HG02571 (cell line): Measurements from ENCODE around the gene CLDN1.

Source experiments
- ATAC-seq: cut with Tn5 transposase; IDR thresholded peaks from one replicate; pipeline ENCODE4 v1.9.1; 2021; ENCODE audit warnings: mild to moderate bottlenecking, moderate library complexity; ENCODE audit not compliant: unreplicated experiment

CLDN1 gene

GRCh38 chr3:190333961-190334360 is 11.7 kb upstream of the CLDN1 start:
- no peak for ATAC-seq

DNA sequence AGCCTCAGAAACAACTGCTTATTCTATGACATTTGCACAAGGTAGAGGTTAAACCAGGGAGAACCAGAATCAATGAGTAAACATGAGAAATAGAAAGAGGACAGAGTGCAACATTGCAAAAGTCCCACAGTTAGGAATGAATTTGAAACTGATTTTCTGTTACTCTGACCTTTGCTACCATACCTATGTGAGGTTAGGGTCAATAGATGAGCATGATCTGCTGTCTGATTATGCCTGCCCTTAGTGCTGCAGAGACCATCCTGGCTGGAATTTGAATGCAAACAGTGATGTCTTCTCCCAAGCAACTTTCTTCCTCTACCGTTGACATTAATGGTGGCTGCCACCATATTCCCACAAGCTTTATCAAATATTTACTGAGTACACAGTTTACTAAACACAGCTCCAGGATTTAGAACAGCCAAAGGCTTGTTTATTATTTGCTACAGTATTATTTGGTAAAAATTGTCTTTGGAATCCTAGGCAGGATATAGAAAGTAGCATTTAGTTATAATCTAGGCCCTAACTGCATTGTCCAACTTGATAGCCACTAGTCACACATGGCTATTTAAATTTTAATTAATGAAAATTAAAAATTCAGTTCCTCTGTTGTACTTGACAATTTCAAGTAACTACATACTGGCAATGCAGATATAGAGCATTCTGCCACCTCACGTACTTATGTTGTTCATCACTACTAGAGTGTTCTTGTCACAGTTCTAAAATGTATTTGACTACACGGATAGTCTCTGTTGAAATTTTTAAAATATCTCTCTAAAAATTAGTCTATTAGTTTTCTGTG is 8.9 kb upstream of the CLDN1 start:
- no peak for ATAC-seq

- ATAC-seq = no peak
Observed at GRCh38 chr3:190326930-190327329, 4.7 kb upstream of the CLDN1 start.

DNA sequence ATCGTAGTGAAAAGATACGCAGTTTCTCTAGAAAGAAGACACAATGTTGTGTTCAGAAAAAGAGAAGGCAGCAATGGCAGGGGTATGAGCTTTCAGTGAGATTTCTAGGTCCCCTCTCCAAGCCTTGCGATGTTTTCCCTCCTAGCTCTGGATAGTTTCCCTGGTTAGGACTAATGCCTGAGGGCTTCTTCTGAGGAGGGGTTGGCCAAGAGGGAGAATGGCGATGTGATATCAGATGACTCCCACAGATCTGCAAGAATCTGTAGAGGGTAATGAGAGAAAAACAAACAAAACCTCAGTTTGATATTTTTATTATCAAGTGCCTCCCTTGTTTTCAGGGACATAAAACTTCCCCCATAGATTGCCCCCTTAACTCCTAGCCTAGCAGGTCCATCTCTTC is 4.1 kb upstream of the CLDN1 start:
- ATAC-seq = no peak

- ATAC-seq = no peak
Observed at GRCh38 chr3:190325923-190326322, 3.7 kb upstream of the CLDN1 start.

- no peak for ATAC-seq
Observed at GRCh38 chr3:190323246-190323626, 990 bp upstream of the CLDN1 start.

DNA sequence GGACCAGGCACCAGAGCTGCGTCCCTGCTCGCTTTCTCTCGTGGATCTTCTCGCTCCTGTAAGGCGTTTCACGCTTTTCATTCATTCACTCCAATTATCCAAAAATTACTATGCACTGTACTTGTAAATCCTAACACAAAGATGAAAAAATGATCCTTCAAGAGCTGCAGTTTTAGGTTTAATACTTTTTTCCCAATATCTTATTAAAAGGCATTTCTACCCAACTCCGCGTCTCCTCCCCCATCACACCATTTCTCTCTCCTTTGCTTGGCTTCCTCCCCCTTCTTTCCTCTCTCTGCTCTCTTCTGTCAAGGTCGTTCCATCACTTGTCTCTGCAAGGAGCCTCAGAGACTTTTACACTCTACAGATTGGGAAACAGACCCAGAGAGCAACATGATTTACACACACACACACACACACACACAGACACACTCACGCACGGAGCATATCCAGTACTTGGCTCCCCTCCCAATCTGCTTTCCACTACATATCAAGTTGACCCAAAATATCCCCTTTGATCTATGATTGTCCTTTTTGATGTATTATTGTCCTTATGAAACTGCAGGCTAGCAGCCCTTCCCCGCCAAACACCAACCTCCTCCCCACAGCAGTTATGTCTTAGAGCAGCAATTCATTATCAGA is 479 bp upstream of the CLDN1 start:
- no peak for ATAC-seq

GRCh38 chr3:190320594-190321362 is 1.5 kb downstream of the CLDN1 start:
- no peak for ATAC-seq

DNA sequence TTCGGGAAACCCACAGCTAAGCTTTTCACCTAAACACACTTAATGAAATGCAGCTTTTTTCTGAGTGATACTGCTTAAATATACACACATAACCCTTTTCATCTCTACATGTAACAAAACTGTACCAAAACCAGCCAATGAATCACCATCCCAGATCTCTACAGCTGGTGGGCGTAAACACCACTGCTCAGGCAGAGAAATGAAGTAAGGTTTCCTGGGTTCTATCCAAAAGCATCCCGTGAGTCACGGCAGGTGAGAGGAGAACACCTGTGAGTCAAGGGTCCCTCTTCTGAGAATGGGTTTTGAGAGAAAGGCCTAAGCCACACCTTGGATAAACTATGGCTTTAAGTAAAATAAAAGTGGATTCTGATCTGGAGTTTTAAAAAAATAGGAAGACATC is 2.6 kb downstream of the CLDN1 start:
- ATAC-seq = no peak

- ATAC-seq = no peak
Observed at GRCh38 chr3:190318666-190319065, 3.6 kb downstream of the CLDN1 start.

GRCh38 chr3:190314741-190315140 is 7.5 kb downstream of the CLDN1 start:
- ATAC-seq = no peak

DNA sequence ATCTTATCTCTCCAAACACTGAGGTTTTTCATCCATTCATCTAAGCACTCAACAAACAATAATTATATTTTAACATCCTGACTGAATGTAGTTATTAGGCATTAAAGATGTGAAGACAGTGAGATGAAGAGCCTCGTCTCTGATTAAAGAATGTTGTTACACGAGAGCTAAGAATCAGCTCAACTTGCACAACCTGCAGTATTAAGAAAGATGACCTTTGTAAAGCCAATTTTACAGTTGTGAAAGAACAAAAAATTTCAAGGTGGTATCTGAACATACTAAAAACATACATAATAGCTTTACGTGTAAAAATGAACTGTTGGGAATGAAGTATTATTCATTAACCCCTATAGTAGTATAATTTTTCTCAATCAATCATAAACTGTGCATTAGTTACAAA is 12.8 kb downstream of the CLDN1 start:
- ATAC-seq = no peak

- no peak for ATAC-seq
Observed at GRCh38 chr3:190308154-190308553, 14.1 kb downstream of the CLDN1 start.

DNA sequence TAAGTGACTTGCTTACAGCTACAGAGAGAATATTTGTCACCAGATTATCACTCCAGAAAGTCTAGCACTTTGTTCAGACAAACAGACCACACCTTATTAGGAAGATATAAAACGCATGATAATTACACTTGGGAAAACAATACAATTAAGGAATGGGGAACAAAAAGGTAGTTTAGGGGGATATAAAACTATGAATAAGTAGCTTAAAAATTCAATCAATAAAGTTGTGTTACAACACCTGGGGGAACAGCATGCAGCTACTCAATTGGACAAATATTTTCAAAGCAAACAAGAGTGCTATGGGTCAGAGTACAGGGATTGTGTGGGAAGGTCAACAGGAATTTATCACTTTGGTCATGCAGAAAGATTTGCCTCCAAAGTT is 15.1 kb downstream of the CLDN1 start:
- ATAC-seq = no peak

DNA sequence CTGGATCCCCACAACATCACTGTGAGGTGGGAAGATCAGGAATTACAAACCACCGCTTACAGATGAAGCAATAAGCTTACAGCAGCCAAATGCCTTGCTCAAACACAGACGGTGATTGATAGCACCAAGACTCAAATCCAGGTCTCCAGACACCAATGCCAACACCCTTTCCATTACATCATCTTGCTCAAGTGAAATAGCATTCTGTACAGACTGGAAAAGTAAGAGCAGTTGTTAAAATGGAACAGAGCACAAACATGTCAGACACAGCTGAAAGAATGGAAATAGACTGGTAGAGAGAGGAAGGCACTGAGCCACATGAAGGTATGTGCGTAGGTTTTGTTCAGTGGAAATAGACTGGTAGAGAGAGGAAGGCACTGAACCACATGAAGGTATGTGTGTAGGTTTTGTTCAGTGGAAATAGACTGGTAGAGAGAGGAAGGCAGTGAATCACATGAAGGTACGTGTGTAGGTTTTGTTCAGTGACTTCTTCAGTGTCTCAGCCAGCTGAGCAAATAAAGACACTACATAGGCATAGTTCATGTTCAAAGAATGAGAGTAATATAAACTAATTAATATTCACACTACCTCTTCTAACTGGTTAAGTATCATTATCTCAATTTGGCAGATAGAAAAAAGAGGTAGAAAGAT is 15.6 kb downstream of the CLDN1 start:
- no peak for ATAC-seq

DNA sequence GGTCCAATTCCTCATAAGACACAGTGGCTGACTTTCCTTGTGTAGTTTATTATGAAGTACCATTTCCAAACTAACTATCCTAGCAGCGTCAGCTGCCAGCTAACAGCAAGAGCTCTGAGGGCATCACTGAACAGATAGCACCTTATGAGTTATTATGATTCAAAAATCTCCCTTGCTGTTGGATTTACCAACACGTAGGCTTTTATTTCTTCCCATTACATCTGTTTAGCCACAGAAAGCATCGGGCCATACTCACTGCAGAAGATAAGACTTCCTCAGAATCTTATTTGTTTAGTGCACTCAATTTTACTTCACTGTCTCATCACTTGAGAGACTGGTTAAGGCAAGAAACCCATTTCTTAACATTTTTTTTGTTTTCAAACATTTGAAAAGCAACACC is 16.2 kb downstream of the CLDN1 start:
- no peak for ATAC-seq

- no peak for ATAC-seq
Observed at GRCh38 chr3:190305406-190305805, 16.8 kb downstream of the CLDN1 start.

- no peak for ATAC-seq
Observed at GRCh38 chr3:190303884-190304283, 18.4 kb downstream of the CLDN1 start.

DNA sequence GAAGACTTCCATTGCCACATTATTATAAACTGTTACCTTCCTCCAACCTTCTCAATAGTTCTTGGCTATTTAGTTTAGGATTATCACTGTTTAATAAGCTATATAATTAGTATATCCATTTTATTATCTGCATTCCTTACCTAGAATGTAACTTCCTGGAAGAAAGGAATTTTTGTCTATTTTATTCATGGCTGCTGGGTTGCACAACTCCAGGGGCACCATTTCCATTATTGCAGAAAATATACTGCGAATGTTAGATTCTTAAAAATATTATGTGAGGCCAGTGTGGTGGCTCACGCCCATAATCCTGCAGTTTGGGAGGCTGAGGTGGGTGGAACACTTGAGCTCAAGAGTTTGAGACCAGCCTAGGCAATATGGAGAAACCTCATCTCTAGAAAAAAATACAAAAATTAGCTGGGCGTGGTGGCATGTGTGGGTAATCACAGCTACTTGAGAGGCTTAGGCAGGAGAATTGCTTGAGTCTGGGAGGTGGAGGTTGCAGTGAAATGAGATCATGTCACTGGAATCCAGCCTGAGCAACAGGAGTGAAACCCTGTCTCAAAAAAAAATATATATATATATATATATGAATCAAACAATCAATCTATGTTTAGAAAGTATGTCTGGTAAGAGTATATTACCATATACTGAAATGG is 19.9 kb downstream of the CLDN1 start:
- no peak for ATAC-seq

- ATAC-seq = no peak
Observed at GRCh38 chr3:190301591-190301990, 20.7 kb downstream of the CLDN1 start.

- no peak for ATAC-seq
Observed at GRCh38 chr3:190299969-190300368, 22.3 kb downstream of the CLDN1 start.
